Hippocampal formation (tissue), 2 donors: ENCODE results near the gene GJA3.

Experiments
- DNase-seq, 2 donors: peaks; one replicate each; lab custom pipeline; 2025; lab: John Stamatoyannopoulos, UW

The GJA3 gene

DNA sequence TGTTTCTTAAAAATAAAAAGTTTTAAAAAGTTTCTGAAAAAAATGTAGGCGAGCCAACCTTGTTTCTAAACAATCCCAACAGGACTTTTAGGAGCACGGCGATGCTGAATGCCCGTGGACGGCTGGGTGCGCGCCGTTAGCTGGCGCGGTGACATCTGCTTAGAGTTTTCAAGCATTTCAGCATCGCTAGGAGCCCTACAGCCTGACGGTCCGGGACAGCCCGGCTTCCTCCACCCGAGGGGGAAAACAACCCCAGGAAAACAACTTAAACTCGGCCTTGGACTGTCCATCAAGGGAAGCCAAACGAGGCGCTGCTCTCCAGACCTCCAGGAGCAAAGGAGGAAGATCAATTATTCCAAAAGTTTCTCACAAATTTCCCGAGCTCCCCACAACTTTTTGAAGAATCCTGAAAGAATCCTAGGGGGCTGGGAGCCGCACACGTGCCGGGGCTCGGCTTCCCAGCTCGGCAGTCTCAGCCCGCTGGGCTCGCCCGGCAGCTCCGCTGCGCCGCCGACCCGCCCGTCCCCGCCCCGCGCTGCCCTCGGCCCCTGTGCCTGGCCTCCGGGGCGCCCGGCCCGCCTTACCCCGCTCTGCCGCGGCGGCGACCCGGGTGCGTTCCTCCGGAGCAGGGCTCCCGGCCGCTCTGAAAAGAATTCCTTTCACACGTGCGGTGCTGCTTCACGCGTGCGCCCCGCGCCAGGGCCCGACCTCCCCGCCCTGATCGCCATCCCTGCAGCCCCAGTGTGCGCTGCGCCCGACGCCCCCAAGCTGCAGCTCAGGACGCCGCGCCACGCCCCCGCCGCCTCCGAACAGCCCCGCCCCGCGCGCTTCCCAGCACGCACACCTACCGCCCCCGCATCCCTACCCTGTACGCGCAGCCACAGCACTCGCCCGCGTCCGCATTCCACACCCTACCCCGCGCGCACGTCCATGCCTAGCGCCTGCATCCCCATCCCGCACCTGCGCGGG is at the start of gene GJA3:
Gene GJA3 (minus strand): TSS at position 747 of the 969 bp plus-strand sequence. CDS start 17,764 bp downstream, outside the sequence.
- DNase-seq = no peak

DNA sequence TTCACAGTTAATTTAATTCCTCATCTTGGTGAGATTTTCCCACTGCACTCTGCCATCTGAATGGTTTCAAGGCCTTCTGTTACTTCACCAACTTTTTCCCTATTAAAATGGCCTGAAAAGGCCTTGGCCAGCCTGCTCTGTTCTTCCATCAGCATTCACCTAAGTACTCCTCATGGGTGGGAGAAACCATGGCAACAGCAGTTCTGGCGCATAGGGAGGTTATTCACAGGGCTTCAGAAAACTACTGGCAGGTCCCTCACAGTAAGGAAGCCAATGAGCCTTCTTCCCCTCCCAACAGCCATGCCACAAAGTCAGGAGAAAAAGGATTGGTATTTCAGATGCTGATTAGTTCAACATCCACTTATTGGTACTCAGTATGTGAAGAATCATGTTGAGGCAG is 49.1 kb upstream of the GJA3 start:
- peak in 1 of 2 donors; percentile 41 for DNase-seq

DNA sequence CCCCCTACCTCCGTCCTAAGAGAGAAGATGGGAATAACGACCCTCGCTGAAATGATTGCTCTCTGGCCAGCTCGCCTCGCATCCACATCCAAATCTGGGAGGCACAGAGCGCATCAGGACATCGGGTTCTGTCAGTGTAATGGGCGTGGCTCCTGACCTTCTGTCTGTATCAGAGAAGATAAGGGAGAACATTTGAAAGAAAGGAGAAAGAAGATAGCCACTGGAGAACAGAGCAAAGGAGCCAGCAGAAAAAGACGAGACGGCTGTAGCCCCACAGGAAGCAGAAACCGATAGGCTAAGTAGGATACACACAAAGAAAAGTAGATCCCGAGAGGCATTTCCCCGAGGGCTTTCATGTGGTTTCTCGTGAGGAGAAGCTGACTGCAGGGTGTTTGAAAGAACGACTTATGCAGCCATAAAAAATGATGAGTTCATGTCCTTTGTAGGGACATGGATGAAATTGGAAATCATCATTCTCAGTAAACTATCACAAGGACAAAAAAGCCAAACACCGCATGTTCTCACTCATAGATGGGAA is 45.9 kb upstream of the GJA3 start:
- DNase-seq = no peak

DNA sequence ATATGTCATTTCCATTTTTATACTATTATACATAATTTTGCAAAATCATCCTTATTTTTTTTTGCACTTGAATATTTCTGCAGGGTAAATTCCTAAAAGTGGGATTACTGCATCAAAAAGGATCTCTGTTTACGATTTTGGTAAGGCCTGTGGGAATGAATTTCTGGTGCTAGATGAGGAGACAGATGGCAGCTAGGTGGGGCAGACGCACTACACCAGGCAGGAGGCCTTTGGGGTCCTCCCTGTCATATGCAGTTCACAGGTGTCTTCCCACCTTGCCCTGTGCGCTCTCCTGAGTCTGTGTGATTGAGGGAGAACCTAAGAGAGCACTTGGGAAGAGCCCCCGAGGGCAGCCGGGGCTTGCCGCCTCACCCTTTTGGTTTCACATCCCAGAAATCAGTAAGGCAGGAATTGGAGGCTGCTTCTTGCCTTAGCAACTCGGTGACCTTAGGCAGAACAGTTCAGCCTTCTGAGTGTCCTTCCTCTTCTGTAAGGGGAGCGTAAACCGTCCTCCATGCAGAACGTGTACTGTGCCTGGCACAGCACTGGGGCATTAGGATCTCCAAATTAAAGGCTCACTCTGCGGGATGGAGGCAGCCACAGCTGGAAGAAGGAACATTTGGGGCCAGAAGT is 45.3 kb upstream of the GJA3 start:
- no peak for DNase-seq

DNA sequence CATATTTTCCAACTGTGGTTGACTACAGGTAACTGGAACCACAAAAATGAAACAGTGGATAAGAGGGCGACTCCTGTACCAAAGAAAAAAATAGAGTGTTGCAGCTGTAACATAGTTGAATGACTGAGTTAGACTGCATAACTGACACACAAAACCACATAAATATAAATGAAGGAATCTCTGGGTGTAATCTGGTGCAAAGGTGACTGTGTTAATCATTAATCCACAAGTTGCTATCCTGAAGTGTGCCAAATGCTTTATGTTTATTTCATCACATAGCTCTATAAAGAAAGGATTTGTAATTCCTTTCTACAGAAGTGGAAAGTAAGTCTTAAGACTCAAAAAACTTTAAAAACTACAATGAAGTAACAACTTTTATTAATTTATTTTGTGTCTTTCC is 37.9 kb upstream of the GJA3 start:
- no peak for DNase-seq

DNA sequence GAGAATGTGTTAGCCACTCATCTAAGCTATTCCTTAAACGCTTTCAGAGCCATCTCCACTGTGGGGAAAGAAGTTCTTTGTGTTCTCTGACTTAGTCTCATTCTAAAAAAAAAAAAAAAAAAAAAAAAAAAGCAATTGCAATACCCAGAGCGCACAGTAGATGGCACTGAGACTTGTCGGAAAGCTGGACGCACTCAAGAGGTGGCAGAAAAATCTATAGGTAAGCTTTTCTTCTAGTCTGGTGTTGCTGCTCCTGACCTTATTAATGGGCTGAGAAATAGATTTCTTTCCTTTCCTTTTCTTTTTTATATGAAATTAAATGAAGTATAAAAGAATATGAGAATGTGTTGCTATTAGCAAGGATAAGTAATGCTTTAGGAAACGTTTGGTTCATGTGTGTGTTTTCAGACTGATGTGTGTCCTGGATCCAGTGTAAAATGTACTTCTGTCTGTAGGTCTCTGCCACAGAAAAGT is 36.5 kb upstream of the GJA3 start:
- DNase-seq = peak in 1 of 2 donors; percentile 49

DNA sequence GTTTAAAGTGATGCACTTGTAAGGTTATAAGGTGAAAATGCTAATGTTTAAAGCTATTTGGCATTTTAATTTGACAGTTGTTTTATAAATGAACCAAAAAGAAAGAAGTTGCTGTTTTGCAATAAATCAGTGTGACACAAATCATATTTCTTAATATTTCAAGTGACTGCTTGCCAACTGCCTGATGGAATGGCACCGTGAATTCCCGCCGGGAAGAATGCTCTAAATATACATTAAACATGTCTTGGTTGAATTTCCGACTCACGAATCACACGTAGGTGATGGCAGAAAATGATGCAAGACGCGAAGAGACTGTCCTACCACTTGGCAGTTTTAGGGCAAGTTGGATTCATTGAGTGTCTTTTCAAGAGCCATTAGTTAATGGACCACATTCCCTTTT is 34.9 kb upstream of the GJA3 start:
- no peak for DNase-seq

DNA sequence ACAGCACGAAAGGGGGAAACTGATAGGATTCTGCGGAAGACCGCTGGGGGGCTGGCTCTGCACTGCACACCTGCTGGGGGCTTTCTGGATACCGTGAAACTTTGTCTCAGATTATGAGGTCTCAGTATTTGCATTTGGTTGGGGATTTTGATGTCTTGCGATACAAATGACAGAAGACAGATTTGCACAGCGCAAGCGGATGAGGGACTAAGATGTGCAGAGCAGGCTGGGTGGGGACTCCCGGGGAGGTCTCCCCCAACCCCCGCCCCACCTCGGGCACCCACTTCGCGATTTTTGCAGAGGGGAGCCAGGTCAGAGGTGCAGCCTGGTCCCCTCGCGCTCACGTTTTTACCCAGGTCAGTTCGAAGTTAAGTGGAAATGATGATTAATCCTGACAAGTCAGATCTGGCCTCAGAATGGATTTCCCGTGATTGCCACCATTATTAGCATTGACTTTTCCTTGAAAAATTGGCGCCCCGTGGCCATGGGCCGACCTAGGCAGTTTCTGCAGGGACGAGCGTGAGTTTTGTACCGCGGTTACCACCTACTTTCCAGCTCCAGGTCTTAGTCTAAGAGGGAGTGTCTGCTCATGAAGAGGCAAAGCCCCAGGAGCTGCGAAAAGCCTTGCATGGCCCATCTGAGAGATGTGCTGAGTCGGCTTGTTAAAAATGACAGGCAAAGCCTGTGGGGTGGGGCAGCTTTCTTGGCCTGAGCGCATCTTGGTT is 33.2 kb upstream of the GJA3 start:
- DNase-seq = no peak

DNA sequence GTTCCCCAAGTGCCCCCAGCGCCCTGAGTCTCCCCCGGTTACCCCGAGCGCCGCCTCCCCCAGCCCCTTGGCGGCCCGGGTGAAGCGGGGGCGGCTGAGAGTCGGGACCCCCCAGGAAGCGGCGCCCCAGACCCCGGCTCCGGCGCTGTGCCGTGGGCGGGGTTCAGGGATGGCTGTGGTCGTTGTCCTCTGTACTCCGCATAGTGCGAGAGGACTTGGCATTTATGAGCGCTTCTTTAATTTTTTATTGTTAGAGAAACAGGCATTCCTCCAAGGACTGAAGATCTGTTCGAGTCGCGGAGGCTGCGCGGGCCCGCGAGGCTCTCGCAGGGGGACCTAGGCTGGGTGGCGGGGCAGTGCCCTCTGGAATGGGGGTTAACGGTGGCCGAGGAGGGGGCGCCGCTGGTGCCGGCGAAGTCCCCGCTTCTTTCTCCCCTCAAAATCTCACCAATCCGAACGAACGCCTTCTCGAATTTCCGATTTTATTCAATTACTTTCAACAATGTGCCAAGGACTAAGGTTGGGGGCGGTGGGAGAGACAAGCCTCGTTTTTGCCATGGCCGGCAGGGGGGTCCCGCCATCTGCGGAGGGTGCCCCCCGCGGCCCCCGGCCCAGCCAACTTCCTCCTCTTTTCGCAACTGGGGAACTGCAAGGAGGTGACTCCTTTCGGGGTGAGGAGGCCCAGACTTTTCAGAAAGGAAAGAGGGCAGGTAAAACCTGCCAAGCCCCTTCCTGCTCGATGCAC is 32.5 kb upstream of the GJA3 start:
- no peak for DNase-seq

DNA sequence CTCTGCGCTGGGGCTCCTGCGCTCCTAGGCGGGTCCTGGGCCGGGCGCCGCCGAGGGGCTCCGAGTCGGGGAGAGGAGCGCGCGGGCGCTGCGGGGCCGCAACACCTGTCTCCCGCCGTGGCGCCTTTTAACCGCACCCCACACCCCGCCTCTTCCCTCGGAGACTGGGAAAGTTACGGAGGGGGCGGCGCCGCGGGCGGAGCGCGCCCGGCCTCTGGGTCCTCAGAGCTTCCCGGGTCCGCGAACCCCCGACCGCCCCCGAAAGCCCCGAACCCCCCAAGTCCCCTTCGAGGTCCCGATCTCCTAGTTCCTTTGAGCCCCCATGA is 31.9 kb upstream of the GJA3 start, which contains the start of gene GJB2:
Gene GJB2 (minus strand): TSS at position 103 of the 326 bp plus-strand sequence. CDS start 3,357 bp downstream, outside the sequence.
- DNase-seq = no peak

DNA sequence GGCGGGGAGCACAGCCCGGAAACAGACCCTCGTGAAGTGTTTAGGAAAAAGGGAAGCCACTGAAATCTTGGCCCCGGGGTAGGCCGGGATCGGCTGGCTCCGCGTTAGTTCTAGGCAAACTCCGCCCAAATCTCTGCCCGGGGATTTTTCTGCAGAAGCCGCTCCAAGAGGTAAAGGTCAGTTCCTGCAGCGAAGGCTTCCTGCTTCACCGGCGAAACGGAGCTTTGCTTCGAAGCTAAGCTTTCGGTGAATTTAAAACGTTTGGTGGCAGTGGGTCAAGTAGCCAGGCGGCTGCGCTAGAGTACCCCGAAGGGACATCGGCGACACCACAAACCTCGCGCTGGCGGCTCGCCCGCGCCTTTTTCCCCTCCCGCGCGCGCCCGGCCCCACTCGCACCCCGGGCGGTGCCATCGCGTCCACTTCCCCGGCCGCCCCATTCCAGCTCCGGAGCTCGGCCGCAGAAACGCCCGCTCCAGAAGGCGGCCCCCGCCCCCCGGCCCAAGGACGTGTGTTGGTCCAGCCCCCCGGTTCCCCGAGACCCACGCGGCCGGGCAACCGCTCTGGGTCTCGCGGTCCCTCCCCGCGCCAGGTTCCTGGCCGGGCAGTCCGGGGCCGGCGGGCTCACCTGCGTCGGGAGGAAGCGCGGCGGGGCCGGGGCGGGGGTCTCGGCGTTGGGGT is 31.4 kb upstream of the GJA3 start:
- DNase-seq = no peak

DNA sequence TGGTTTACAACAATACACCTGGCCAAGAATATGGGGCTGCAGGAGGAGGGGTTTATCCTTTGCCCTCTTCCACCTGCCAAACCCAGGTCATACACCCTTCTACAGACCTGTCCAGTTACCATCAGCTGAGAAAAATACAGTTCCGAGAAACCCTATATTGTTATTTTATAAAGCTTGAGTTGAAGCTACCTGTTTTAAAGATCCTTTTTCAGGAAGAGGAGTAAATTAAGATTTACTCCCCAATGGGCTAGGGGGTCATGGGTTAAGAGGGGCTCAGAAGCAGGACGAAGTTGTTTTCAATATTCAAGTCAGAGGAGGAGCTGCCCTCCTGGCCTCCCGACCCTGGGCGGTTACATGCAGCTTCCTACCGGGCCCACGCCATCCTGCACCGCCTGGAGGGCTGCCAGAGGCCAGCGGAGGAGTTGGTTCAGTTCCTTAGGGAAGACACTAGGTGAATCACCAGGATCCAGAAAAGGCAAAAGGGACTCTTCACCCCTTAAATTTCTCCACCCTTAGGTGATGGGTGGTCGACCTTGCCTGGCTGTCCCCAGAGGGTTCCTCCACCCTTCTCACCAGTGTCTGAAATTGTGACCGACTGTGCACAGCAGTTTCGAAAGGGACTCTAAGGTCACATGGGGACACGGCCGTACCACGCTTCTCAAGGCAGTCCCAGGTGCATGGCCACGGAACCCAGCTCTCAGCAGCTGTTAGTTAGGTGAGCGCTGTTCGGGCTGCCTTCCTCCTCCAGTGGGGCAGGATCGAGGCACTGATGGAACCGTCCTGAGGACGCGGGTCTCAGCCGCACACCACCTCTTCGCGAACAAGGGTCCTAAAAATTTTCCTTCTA is 30.7 kb upstream of the GJA3 start:
- DNase-seq = no peak

DNA sequence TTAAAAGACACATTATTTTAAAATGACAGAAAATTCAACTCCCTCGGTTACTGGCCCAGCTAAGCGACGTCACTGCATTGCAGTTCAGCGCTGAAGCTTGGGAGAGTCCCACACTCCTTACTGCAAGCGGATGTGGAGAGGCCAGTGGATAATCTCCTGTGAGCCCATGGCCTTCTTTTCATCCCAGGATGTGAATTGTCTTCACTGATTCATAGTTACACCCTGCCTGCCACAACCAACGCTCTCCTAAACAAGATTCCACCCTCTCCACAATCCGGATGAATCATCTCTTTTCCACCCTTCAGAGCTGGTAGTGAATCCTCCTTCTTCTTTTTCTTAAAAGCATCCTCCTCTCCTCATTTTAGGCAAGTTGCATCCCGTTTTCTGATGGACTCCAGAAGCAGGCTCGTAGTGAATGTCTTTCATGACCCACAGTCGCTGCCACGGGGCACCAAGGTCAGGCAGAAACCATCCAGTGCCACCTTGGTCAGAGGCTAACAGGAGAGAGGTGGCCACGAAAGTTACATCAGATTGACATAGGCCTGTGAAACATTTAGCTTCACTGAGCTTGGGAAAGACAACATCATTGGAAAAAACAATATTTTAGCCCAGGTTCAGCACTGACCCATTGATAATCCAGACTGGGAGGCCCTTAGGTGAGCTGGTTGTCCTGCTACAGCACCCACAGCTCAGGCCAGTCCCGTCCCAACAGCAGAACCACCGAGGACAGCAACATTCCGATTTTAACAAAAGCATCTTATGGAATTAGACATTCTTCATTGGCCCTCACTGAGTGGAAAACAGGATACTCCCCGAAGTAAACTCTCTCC is 29.8 kb upstream of the GJA3 start:
- no peak for DNase-seq

DNA sequence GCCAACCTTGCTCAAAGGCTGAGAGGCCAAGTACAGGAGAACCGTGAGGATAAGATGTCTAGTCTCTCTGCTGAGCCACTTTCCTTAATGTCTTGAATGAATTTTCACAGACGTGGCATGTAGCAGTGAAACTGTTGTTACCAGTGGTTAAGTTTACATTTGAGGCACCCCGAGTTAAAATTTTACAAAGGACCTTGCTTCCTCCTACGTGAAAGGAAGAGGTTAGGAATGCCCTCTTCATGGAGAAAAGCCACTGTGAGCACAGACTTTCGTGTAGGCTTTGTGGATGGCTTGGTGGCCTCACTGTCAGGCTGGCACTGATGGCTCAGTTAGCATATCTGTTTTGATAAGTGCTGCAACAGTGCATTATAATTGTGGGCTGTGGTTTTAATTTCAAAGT is 29.2 kb upstream of the GJA3 start:
- no peak for DNase-seq

DNA sequence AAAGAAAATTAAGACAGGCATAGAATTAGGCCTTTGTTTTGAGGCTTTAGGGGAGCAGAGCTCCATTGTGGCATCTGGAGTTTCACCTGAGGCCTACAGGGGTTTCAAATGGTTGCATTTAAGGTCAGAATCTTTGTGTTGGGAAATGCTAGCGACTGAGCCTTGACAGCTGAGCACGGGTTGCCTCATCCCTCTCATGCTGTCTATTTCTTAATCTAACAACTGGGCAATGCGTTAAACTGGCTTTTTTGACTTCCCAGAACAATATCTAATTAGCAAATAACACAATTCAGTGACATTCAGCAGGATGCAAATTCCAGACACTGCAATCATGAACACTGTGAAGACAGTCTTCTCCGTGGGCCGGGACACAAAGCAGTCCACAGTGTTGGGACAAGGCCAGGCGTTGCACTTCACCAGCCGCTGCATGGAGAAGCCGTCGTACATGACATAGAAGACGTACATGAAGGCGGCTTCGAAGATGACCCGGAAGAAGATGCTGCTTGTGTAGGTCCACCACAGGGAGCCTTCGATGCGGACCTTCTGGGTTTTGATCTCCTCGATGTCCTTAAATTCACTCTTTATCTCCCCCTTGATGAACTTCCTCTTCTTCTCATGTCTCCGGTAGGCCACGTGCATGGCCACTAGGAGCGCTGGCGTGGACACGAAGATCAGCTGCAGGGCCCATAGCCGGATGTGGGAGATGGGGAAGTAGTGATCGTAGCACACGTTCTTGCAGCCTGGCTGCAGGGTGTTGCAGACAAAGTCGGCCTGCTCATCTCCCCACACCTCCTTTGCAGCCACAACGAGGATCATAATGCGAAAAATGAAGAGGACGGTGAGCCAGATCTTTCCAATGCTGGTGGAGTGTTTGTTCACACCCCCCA is 28.1 kb upstream of the GJA3 start:
- DNase-seq = no peak

DNA sequence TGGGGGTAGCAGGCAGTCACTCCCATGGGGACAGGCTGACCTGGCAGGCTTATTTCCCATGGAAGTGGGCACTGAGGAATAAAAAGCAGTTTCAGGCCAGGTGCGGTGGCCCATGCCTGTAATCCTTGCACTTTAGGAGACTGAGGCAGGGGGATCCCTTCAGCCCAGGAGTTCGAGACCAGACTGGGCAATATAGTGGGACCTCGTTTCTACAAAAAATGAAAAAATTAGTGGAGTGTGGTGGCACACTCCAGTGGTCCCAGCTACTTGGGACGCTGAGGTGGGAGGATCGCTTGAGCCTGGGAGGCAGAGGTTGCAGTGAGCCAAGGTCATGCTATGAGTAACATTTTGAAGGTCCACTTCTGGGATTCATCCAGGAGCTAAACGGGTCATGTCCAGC is 25.9 kb upstream of the GJA3 start:
- DNase-seq = no peak

DNA sequence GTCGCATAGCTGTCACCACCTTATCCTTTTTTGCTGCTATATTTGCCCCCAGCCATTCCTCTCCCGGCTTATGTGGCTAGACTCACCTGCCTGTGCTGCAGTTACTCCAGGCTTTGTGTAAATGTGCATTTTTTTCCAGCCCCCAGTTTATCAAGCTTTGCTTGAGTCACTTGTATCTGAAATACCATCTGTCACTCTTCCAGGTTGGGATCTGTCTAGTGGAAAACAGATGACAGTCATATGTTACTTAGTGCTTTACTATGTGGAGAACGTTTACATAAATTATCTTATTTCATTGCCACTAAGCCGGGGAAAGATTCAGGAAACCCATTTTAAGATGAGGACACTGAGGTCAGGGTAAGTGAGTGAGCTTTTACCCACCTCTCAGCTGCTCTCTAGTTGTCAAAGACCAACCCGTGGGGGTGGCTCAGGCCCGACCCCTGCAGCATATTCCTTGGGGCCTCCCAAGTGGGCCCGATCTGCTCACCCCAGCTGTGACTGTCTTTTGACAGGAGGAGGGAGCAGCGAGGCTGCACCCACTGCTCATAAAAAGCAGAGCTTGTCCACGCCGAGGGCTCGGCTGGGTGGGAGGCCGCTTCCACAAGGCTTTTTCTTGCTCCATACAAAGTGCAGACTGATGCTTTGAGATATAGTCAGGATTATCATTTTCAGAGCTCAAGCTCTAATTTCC is 24.7 kb upstream of the GJA3 start:
- no peak for DNase-seq
